GM18502 (cell line): ENCODE data around the gene CATSPERD.

ENCODE experiments used
- ATAC-seq: cut with Tn5 transposase; IDR thresholded peaks from one replicate; pipeline ENCODE4 v1.9.1; 2021; ENCODE audit warnings: mild to moderate bottlenecking; ENCODE audit not compliant: unreplicated experiment, poor library complexity

Gene CATSPERD

GRCh38 chr19:5823579-5824281, 103.3 kb downstream of the CATSPERD start:
- no peak for ATAC-seq

GRCh38 chr19:5824751-5825150, 104.3 kb downstream of the CATSPERD start:
- no peak for ATAC-seq

- no peak for ATAC-seq
These were observed 104.7 kb downstream of the CATSPERD start for GRCh38 chr19:5825178-5825577.

GRCh38 chr19:5826531-5827341, 106.3 kb downstream of the CATSPERD start:
- ATAC-seq: no peak

GRCh38 chr19:5827342-5827890, 107.0 kb downstream of the CATSPERD start:
- no peak for ATAC-seq

GRCh38 chr19:5827891-5828660, 107.6 kb downstream of the CATSPERD start:
- peak; percentile 69 for ATAC-seq
